PFSK-1 (cell line): ENCODE results near the gene TXNDC16.

ENCODE experiments used
- POLR2AphosphoS5 ChIP-seq: IDR thresholded peaks from 2 replicates; pipeline ENCODE4 v1.6.1; 2012; ENCODE audit warnings: low read depth, mild to moderate bottlenecking, control low read depth, low read length, moderate library complexity
- REST ChIP-seq, 2 experiments: IDR thresholded peaks; 2 replicates each; pipeline versions ENCODE4 v1.6.1 to v1.8.0; 2011 to 2012; ENCODE audit warnings: low read depth in 2 of 2, low read length in 2 of 2, control low read depth in 1 of 2, inconsistent platforms in 1 of 2, mild to moderate bottlenecking in 1 of 2, moderate library complexity in 1 of 2; ENCODE audit not compliant: insufficient read depth in 1 of 2
- SIN3A ChIP-seq: IDR thresholded peaks from 2 replicates; pipeline ENCODE4 v1.6.1; 2012; ENCODE audit warnings: mild to moderate bottlenecking, low read length, moderate library complexity, borderline replicate concordance; ENCODE audit not compliant: insufficient read depth
- TAF1 ChIP-seq: IDR thresholded peaks from 2 replicates; pipeline ENCODE4 v1.6.1; 2012; ENCODE audit warnings: low read length, control low read depth, borderline replicate concordance; ENCODE audit not compliant: insufficient read depth

DNA sequence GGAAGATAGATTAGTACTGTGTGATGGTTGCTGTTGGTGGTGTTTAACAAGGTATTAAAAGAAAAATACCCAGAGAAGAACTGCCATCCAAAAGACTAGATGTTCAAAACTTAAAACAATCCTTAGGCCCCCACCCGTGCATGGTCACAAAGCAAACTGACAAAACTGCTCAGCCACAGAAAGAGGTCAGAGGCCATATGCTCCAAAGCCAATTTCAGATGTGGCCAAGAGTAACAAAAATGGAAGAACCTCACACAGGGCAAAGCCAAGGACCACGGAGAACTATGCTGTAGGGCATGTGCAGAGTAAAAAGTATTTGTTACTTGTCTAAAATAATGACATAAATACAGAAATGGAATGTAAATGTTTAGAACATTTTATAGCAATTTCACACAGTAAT lies 5.3 kb downstream of the TXNDC16 start:
- TF ChIP-seq REST (IDR thresholded peaks at IDR 0.05; ENCODE audit: insufficient read depth in 1 of 2, low read depth in 2 of 2, low read length in 2 of 2) = no peak
- TF ChIP-seq TAF1 = no peak
- TF ChIP-seq SIN3A = no peak
- TF ChIP-seq POLR2AphosphoS5 = no peak
